Fibroblast of mammary gland (primary cell): ENCODE data around the gene TRA2A.

Source experiments
- DNase-seq: peaks from one replicate; pipeline ENCODE4 v3.0.0-alpha.2; 2010; ENCODE audit warnings: low read depth
- H3K4me3 ChIP-seq: 2 replicates; pipeline ENCODE4 v1.5.1; 2011; ENCODE audit warnings: low read depth, mild to moderate bottlenecking, low read length, moderate library complexity; ENCODE audit not compliant: control insufficient read depth
- TF ChIP-seq, protein P1 (sequence below): conservative IDR thresholded peaks from 2 replicates; pipeline ENCODE4 v1.5.1; 2011; ENCODE audit warnings: low read depth, low read length, inconsistent platforms; ENCODE audit not compliant: control insufficient read depth, insufficient read depth

The TRA2A gene

DNA sequence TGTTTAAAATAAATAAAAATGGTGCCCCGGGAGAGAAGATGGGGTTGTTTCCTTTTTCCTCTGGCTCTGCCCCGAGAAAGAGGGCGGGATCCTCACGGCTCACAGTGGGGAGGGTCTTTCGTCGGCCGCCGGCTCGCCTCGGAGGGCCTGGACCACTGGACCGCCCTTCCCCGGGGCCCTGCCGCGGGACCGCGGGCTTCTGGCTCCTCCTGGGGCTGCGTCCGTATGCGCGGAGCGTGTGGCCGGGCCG is 58.0 kb downstream of the TRA2A start:
- DNase-seq = no peak
- peak overlapping the region; percentile 52 for H3K4me3 ChIP-seq
- TF ChIP-seq, protein P1, sequence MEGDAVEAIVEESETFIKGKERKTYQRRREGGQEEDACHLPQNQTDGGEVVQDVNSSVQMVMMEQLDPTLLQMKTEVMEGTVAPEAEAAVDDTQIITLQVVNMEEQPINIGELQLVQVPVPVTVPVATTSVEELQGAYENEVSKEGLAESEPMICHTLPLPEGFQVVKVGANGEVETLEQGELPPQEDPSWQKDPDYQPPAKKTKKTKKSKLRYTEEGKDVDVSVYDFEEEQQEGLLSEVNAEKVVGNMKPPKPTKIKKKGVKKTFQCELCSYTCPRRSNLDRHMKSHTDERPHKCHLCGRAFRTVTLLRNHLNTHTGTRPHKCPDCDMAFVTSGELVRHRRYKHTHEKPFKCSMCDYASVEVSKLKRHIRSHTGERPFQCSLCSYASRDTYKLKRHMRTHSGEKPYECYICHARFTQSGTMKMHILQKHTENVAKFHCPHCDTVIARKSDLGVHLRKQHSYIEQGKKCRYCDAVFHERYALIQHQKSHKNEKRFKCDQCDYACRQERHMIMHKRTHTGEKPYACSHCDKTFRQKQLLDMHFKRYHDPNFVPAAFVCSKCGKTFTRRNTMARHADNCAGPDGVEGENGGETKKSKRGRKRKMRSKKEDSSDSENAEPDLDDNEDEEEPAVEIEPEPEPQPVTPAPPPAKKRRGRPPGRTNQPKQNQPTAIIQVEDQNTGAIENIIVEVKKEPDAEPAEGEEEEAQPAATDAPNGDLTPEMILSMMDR = no peak

DNA sequence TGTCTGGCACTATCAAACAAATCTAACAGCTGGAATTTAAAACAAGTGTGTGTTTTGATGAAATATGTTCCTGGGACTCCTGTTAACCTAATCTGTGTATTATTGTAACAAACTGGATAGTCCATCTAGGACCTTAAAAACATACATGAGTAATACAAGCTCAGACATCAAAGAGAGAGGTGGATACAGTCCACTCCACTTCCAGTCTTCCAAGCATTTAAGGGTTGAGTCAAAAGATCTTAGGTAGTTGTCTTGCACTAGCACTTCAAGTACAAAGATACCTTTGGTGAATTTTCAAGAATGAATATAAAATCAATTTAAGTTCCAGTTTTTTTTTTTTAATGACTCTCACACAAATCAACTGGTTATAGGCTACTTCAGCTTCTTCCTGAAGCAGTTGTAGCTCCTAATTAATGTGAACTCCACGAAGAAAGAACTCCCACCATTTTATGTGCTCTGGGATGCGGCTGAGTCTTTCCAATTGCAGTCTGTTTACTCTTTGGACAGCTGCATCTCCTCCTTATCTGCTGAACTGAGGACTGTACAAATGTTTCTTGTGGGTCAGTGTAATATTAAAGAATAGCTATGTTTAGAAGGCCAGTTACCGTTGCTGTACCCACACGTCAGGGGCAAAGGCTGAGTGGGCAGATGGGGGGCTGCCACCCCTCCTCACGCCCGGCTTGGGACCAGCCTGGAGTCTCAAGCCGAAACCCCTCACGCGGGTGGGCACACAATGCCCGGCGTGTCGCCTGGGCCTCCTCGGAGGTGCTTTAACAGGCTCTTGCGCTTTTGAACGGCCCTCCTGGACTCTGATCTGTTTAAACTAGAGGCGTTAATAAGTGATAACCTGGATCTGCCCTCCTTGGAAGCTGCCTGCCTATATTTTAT is 58.6 kb downstream of the TRA2A start:
- H3K4me3 ChIP-seq = peak overlapping the region; percentile 52
- TF ChIP-seq, protein P1 = no peak
- no peak for DNase-seq

DNA sequence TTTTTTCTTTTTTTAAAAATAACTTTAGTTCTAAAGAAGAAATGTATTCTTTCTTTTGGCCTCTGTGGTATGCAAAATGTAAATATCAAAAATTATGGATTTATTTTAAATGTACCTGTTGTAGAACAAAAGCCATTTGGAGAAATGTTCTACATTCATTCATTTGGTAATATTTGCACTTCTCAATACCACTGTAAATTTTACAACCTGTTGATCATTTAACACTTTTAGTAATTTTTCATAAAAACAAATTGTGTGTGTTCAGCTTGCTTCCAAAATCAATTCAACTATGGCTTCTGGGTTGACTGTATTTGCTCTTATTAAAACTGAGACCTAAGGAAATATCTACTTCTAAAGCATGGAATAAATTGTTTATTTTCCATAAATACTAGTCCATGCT is 59.2 kb downstream of the TRA2A start:
- H3K4me3 ChIP-seq = no peak overlapping the region
- TF ChIP-seq, protein P1 = no peak
- DNase-seq = no peak

DNA sequence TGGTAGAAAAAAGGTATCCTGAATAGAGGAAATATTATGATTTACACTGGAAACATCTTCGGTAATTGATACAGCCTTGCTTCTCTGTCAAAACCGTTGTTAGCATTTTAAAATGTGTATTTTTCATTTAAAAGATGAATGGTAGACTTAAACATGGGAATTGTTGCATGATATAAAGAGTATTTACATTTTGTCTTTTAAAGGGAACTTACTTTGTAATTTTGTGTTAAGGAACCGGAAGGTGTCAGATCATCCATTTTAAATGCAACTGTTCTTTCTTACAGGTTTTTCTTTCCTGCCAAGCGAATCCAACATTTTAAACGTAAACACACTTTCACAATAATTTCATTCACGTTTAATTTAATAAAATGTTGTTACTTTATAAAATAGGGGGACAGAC is 59.7 kb downstream of the TRA2A start:
- no peak overlapping the region for H3K4me3 ChIP-seq

DNA sequence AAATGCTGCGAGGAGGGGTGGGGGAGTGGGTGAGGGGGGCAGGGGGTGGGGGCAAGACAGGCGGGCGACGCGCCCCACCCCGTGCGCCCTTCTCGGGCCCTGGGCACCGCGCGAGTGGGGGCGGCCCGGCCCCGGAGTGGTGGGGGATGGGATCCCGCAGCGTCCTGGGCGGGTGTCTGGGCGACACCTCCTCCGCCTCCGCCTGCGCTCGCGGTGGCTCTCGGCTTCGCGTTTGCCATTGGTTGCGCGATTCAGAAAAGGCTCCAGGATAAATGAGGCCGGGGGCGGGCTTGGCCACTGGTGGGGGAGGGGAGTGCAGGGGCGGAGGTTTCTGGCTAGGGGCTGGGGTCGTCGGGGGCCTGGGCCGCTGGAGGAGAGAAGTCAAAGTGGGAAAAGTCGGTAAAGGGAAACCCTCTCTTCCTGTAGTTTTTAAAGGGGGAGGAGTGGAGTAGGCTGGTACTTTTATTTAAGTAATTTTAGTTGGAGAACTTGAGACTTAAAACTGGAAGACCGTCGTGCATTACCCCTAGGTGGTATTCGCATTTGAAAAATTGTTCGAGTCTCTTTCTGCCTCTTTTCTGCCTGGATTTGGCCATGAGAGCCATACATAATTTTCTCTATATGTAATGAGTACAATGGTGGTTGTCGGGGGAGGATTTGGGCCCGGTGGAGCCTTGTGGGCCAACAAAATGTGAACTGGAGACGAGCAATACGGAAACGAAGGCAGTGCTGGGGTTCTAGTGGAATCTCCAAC is 60.5 kb downstream of the TRA2A start:
- DNase-seq = no peak
- peak overlapping the region; percentile 56 for H3K4me3 ChIP-seq
- TF ChIP-seq, protein P1 = no peak

More for the DNA sequence above, 59.7 kb downstream of the TRA2A start:
- TF ChIP-seq, protein P1 = no peak
- no peak for DNase-seq

DNA sequence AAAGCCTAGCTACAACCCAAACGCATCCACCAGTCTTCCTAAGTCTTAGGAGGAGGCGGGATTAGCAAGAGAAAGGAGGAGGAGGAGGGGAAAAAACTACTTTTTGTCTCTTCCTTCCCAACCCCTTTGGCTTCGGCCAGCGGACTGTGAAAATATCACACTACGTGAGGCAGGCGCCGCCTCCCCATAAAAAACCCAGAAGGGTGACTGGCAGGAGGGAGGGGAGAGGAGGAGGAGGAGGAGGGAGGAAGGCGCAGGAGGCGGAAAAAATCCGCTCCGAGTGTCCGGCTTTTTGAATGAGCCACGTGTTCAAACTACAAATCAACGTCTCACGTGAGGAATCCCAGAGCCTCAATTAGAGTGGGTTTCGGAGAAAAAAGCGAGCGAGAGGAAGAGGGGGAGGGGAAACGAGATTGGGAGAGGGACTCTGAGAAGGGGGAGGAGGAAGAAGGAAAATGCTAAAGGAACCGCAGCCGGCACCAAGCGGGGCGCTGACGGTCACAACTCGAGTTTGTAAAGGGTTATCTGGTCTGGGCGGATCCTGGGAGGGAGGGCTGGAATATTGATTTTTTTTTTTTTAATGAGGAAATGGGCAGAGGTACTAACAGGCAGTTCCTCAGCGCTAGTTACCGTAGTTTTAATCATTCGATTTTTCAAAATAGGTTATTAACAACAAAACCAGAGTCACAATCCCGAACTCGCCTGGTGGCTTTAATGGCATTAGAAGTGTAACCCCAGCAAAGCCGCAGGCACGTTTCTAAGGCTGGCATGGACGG is 61.3 kb downstream of the TRA2A start, which contains the start of gene IGF2BP3:
TSS of gene IGF2BP3 (minus strand) at position 162 of the 776 bp plus-strand sequence. CDS start 381 bp downstream, outside the sequence.
- H3K4me3 ChIP-seq = peak within 1 kb of the TSS; percentile 56
- DNase-seq = peak; percentile 84
- TF ChIP-seq, protein P1 = no peak
